Heart right ventricle (tissue), 16 donors: Measurements from ENCODE around the gene NR2F1-AS1. TPM values are rescaled to one million over a fixed set of nuclear protein-coding genes. Genes with fewer than 3 reads are reported as not detected.

Source experiments
- ATAC-seq, 8 donors: fragments of 200-7000 bp; cut with Tn5 transposase; one replicate each; pipeline ENCODE4 v1.9.1; 2020; ENCODE audit warnings: mild to moderate bottlenecking in 8 of 8, moderate library complexity in 8 of 8, moderate number of reproducible peaks in 1 of 8
- DNase-seq, 2 donors: peaks; one replicate each; pipeline ENCODE4 v3.0.0-alpha.2; 2020
- H3K27ac ChIP-seq, 10 donors: fragments of 200-600 bp; sonication (generic) in 2 of 10; one replicate each; pipeline versions ENCODE4 v1.5.0 to v1.8.0; 2020 to 2022; ENCODE audit warnings: mild to moderate bottlenecking in 3 of 10
- H3K27me3 ChIP-seq, 7 donors: fragments of 200-600 bp; one replicate each; pipeline ENCODE4 v1.8.0; 2021 to 2022; ENCODE audit warnings: mild to moderate bottlenecking in 2 of 7
- H3K36me3 ChIP-seq, 9 donors: fragments of 200-600 bp; sonication (generic) in 1 of 9; one replicate each; pipeline versions ENCODE4 v1.5.0 to v1.8.0; 2020 to 2022; ENCODE audit warnings: mild to moderate bottlenecking in 2 of 9
- H3K4me1 ChIP-seq, 9 donors: fragments of 200-600 bp; sonication (generic) in 1 of 9; one replicate each; pipeline versions ENCODE4 v1.5.0 to v1.8.0; 2020 to 2022; ENCODE audit warnings: mild to moderate bottlenecking in 4 of 9
- H3K4me3 ChIP-seq, 10 donors: fragments of 200-600 bp; sonication (generic) in 2 of 10; one replicate each; pipeline versions ENCODE4 v1.5.0 to v1.8.0; 2020 to 2022; ENCODE audit warnings: mild to moderate bottlenecking in 7 of 10, moderate library complexity in 2 of 10
- H3K9me3 ChIP-seq, 11 donors: fragments of 200-600 bp in 10 of 11; sonication (generic) in 2 of 11; one replicate each; pipeline versions ENCODE4 v1.5.0 to v1.8.0; 2013 to 2022; ENCODE audit warnings: mild to moderate bottlenecking in 2 of 11, control low read depth in 1 of 11, moderate library complexity in 1 of 11
- WGBS, 2 donors: extraction: QIAGEN DNeasy Blood & Tissue Kit; methylation state at CpG; one replicate each; pipeline ENCODE4 v1.1.7; 2013; ENCODE audit warnings: inconsistent platforms in 1 of 2; 5-methylcytosine and 5-hydroxymethylcytosine counted together
- intact Hi-C, 10 donors: fragments of 100-400 bp; cut with DNase I; formaldehyde crosslinking; loops; one replicate each; pipeline versions ENCODE4 v1.11.1 to v1.14.2; 2022
- polyA plus RNA-seq, 2 donors: library from polyadenylated mRNA; stranded (reverse); fragments of 200-250 nt; gene quantifications; one replicate each; pipeline ENCODE4 v1.2.3, GENCODE V29; 2013
- total RNA-seq, 10 donors: library from RNA; stranded (reverse); fragmentation: NEBNext Ultra II Directional in 3 of 10; extraction: Animal tissue kit (Norgen Biotek cat#: 25700) in 3 of 10; gene quantifications; one replicate each; pipeline versions ENCODE4 v1.2.1 to v1.2.4, GENCODE V29; 2021 to 2023
- TF ChIP-seq, protein P1 (sequence below), 9 donors: fragments of 200-600 bp; sonication (generic) in 2 of 9; IDR thresholded peaks; one replicate each; pipeline versions ENCODE4 v1.5.0 to v1.8.0; 2021 to 2022; ENCODE audit warnings: antibody characterized with exemption in 9 of 9, mild to moderate bottlenecking in 5 of 9, moderate library complexity in 1 of 9
- donor health status: Arrhythmogenic right ventricular cardiomyopathy.
- donor health status: ischemic (EF 13 %, LVEDD 7.1; RV severe dilation, severe dysfunction).
- donor health status: healthy with polysubstance abuse.
- donor health status: DM: no; HTN: yes; CAD: no.
- donor health status: DM: no; HTN: no; CAD: no.
- donor health status: ischemic (EF 25% LVEDD 6.9; RV normal size, moderate dysfunction).
- donor health status: ischemic (EF 25% LVEDD 5.7; RV mildly dilated, moderate dysfunction).
- donor health status: healthy.
- donor health status: DM: yes; HTN: yes; CAD: no.
- donor health status: Ischemic cardiomyopathy.
- donor health status: ischemic (EF 35%, LVEDD 5.7; RV mildly dilated, moderate dysfunction).
- donor health status: nonischemic (EF 11% LVEDD 7.7; RV severe dilation, severe dysfunction).
- donor health status: DM: yes; HTN: yes; CAD: no.
- donor health status: PGD.
- donor health status: ischemic (EF 29% LVEDD 5.4; RV normal size, mild dysfunction).
- donor health status: nonischemic (EF 23%, LVEDD 6.1; RV moderate dilation, normal function).

Gene NR2F1-AS1
- total and polyA plus RNA-seq, 12 donors = 0.41 to 2.9 (median 0.59) TPM; not detected in 1

DNA sequence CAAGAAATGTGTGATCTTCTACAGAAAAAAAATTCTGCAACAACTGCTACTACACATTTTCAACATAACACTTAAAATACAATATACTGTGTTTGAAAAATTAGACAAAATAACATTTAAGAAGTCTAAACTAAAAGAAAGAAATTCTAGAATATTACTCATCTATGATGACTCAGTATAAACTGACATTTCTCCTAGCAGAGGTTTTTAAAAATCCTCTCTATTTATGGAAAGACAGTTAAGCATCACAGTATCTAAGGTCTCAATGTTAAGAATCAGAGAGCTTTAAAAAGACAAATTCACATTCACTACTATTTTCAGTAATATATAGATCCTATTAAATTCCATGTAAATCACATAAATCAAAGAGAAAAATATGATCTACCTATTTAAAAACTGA lies 61.3 kb downstream of the NR2F1-AS1 start:
- Histone ChIP-seq H3K4me1 (no peaks in the 10 kb centered on the region), H3K36me3 (no peaks in the 10 kb centered on the region), H3K27me3 (no peaks in the 10 kb centered on the region), H3K9me3 (peaks cover 0 to 38% (median 4%) of the 10 kb centered on the region in 11 donors), H3K4me3 (no peak overlapping the region), H3K27ac (no peak overlapping the region)
- no peak for ATAC-seq
- TF ChIP-seq, protein P1, sequence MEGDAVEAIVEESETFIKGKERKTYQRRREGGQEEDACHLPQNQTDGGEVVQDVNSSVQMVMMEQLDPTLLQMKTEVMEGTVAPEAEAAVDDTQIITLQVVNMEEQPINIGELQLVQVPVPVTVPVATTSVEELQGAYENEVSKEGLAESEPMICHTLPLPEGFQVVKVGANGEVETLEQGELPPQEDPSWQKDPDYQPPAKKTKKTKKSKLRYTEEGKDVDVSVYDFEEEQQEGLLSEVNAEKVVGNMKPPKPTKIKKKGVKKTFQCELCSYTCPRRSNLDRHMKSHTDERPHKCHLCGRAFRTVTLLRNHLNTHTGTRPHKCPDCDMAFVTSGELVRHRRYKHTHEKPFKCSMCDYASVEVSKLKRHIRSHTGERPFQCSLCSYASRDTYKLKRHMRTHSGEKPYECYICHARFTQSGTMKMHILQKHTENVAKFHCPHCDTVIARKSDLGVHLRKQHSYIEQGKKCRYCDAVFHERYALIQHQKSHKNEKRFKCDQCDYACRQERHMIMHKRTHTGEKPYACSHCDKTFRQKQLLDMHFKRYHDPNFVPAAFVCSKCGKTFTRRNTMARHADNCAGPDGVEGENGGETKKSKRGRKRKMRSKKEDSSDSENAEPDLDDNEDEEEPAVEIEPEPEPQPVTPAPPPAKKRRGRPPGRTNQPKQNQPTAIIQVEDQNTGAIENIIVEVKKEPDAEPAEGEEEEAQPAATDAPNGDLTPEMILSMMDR (IDR thresholded peaks at IDR 0.05) = no peak
- no peak for DNase-seq
- intact Hi-C loops = no loop called here

DNA sequence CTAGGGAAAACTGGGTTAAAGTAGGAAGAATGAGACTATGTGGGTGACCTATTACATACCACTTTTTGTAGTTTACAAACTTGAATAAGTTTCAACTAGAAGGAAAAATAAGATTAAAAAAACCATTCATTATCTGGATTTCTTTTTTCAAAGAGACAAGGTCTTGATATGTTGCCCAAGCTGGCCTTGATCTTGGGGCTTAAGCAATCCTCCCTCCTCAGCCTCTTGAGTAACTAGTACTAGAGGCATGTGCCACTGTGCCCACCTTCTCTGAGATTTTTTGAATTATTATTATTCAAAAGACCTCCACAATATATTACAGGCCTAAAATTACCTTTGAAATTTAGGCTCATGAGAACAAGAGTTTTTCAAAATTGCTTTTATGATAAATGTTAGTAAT lies 63.2 kb downstream of the NR2F1-AS1 start:
- intact Hi-C loops = no loop called here
- H3K9me3 ChIP-seq = peaks cover 0 to 19% (median 4%) of the 10 kb centered on the region in 11 donors
- no peak overlapping the region for H3K4me3 ChIP-seq
- H3K27ac ChIP-seq = no peak overlapping the region
- TF ChIP-seq, protein P1 (IDR thresholded peaks at IDR 0.05) = no peak
- no peak for DNase-seq
- ATAC-seq = no peak
- no peaks in the 10 kb centered on the region for H3K4me1 ChIP-seq
- H3K27me3 ChIP-seq = no peaks in the 10 kb centered on the region
- H3K36me3 ChIP-seq = no peaks in the 10 kb centered on the region

DNA sequence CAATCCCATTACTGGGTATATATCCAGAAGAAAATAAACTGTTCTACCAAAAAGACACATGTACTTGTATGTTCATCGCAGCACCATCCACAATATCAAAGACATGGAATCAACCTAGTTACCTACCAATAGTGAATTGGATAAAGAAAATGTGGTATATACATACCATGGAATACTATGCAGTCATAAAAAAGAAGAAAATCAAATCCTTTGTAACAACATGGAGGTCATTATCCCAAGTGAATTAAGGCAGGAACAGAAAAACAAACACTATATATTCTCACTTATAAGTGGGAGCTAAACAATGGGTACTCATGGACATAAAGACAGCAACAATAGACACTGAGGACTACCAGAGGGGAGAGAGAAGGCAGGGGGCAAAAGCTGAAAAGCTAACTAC lies 67.7 kb downstream of the NR2F1-AS1 start:
- no peak for ATAC-seq
- H3K4me3 ChIP-seq = no peak overlapping the region
- no peak overlapping the region for H3K27ac ChIP-seq
- no peaks in the 10 kb centered on the region for H3K4me1 ChIP-seq
- H3K36me3 ChIP-seq = no peaks in the 10 kb centered on the region
- no peak for DNase-seq
- no peaks in the 10 kb centered on the region for H3K9me3 ChIP-seq
- H3K27me3 ChIP-seq = no peaks in the 10 kb centered on the region
- intact Hi-C loops = no loop called here
- TF ChIP-seq, protein P1 (IDR thresholded peaks at IDR 0.05) = no peak
- WGBS, 2 donors = 94 to 98% methylated on average over 1 of the region's 1 CpG

DNA sequence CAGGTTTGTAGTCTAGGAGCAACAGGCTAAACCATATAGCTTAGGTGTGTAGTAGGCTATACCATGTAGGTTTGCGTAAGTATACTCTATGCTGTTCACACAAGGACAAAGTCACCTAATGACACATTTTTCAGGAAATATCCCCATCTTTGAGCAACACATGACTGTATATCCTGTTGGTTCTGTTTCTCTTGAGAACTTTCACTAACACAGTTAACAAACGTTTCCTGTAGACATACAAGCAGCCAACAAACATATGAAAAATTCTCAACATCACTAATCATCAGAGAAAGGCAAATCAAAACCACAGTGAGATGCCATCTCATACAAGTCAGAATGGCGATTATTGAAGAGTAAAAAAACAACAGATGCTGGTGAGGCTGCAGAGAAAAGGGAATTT lies 68.2 kb downstream of the NR2F1-AS1 start:
- Histone ChIP-seq H3K4me1 (no peaks in the 10 kb centered on the region), H3K27me3 (no peaks in the 10 kb centered on the region), H3K4me3 (no peak overlapping the region), H3K9me3 (no peaks in the 10 kb centered on the region), H3K36me3 (no peaks in the 10 kb centered on the region), H3K27ac (no peak overlapping the region)
- ATAC-seq = no peak
- WGBS, 2 donors = 69 to 71% methylated on average over 3 of the region's 3 CpGs
- DNase-seq = no peak
- TF ChIP-seq, protein P1 (IDR thresholded peaks at IDR 0.05) = no peak
- intact Hi-C loops = no loop called here

DNA sequence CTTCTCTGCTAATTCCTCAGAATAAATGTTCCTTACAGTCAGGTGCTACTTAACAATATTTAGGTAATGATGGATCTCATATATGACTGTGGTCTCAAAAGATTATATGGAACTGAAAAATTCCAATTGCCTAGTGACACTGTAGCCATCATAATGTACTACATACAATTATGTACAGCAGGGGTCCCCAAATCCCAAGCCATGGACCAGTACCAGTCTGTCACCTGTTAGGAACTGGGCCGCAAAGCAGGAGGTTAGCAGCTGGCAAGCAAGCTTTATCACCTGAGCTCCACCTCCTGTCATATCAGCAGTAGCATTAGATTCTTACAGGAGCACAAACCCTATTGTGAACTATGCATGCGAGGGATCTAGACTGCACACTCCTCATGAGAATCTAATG lies 69.6 kb downstream of the NR2F1-AS1 start:
- ATAC-seq (no peak), DNase-seq (no peak)
- Histone ChIP-seq H3K27ac (no peak overlapping the region), H3K4me1 (no peaks in the 10 kb centered on the region), H3K9me3 (no peaks in the 10 kb centered on the region), H3K36me3 (no peaks in the 10 kb centered on the region), H3K27me3 (no peaks in the 10 kb centered on the region), H3K4me3 (no peak overlapping the region)
- 93 to 96% methylated on average over 2 of the region's 2 CpGs for WGBS, 2 donors
- intact Hi-C loops = no loop called here
- TF ChIP-seq, protein P1 (IDR thresholded peaks at IDR 0.05) = no peak
